ENCODE results near the gene MYCN.

Gene MYCN

DNA sequence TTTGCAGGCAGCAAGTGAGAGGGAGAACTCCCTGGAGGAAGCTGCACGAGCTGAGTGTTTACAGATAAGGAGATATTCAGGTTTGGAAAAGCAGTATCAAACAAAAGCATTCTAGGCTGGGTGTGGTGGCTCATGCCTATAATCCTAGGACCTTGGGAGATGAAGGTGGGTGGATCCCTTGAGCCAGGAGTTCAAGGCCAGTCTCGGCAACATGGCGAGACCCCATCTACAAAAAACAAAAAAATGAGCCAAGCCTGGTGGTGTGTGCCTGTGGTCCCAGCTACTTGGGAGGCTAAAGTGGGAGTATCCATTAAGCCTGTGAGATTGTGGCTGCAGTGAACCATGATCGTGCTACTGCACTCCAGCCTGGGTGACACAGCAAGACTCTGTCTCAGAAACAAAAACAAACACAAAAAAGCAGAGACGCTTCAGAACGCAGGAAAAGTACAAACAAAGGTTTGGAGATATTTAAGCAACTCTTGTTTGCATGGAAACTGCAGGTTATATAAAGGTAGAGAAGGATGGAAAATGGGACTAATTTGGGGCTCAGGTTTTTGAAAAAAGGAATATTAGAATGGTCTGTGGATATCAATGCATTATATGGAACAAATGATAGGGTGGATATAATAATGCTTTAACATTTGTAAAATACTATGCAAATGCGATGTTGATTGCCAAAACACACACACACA lies 31.6 kb downstream of the MYCN start:
- FAIRE-seq = no peak
- no peak for DNase-seq (ENCODE audit: insufficient read length, low spot score)
- TF ChIP-seq POLR2A (IDR thresholded peaks at IDR 0.05; ENCODE audit: low read depth, low read length) = no peak

DNA sequence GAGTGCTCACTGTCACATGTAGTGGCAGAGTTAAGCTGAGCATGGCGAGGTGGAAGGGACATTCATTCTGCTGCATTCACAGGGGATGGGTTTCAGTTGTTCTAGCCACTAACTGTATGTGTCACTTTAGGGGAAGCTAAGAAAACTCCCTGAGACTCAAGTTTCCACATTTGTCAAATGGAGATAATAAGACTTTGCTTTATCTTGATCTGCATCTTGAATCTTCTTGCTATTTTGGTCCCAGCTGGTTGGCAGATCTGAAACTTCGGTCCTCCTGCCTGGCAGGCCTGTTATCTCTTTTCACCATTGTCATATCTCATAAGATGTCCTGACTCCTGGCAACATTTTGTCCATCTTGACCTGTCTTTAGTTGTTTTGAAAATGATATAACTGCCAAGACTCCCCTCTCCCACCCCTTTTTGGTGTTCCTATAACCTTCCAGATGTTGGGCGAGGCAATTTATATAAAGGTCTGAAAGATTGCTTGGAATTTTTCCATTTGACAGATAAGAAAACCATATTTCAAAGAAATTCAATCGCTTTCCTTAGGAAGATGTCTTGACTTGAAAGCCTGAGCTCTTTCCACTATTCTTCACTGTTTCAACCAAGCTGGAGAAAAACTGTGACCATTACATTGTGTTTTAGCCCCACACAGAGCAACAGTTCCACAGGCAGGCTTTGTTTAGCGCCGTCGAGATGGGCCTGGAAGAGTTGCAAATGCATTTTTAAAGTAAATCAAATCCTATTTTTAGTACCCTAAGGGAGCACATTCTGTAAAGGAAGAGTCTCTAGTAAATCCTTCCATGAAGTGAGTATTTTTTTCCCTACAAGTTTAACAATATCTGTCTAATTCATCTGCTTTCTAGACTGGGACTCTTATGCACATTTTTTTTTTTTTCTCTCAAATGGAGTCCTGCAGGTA lies 33.4 kb downstream of the MYCN start:
- TF ChIP-seq POLR2A (IDR thresholded peaks at IDR 0.05; ENCODE audit: low read depth, low read length) = no peak
- no peak for FAIRE-seq
- DNase-seq (ENCODE audit: insufficient read length, low spot score) = no peak

DNA sequence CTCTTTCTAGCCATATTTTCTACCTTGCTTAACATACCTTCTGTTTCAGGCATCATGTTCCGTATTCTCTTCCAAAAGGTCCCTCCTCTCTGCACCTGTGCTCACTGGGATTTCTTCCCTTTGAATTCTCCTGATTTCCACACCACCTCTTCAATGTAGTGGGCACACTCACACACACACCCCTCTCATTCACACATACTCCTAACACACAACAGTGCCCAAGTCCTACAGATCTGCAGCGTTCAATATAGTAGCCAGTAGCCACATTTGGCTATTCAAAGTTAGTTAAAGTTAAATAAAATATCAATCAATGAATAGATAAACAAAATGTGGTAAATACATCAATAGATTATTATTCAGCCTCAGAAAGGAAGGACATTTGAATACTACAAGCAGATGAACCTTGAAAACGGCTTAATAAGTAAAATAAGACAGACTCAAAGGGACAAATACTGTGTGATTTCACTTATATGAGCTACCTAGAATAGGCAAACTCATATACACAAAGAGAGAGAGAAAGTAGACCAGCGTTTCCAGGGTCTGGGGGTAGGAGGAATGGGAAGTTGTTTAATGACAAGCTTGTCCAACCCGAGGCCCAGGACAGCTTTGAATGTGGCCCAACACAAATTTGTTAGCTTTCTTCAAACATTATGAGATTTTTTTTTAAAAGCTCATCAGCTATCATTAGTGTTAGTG lies 34.4 kb downstream of the MYCN start:
- no peak for DNase-seq (ENCODE audit: insufficient read length, low spot score)

DNA sequence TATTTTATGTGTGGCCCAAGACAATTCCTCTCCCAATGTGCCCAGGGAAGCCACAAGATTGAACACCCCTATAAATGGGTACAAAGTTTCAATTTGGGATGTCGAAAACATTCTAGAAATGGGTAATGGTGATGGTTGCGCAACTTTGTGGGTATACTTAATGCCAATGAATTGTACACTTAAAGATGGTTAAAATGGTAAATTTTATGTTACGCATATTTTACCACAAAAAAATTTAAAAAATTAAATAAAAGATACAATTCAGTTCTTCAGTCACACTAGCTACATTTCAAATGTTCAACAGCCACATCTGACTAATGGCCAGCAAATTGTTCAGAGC lies 34.9 kb downstream of the MYCN start:
- no peak for DNase-seq (ENCODE audit: insufficient read length, low spot score)
- TF ChIP-seq POLR2A (IDR thresholded peaks at IDR 0.05; ENCODE audit: low read depth, low read length) = no peak
- FAIRE-seq = no peak

More for the DNA sequence above, 34.4 kb downstream of the MYCN start:
- no peak for TF ChIP-seq POLR2A (IDR thresholded peaks at IDR 0.05; ENCODE audit: low read depth, low read length)
- FAIRE-seq = no peak

DNA sequence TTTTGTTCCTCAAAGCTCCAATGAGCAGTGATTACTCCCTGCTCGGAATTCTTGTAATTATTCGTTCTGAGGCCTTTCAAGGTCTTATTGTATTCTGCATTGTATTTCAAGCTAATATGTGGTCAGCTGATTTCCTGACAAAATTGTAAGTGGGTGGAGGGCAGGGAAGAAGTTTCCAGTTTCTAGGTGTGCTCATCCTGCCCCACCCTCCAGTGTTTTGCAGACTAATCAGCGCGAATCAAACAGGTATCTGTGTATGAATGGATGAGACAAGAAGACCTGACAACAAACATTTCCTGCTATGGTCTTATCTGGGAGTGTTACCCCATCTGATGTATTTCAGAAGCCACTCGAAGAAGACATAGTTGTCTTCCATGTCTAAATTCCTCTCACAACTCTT lies 35.3 kb downstream of the MYCN start:
- FAIRE-seq (no peak), DNase-seq (ENCODE audit: insufficient read length, low spot score) (no peak)
- no peak for TF ChIP-seq POLR2A (IDR thresholded peaks at IDR 0.05; ENCODE audit: low read depth, low read length)

DNA sequence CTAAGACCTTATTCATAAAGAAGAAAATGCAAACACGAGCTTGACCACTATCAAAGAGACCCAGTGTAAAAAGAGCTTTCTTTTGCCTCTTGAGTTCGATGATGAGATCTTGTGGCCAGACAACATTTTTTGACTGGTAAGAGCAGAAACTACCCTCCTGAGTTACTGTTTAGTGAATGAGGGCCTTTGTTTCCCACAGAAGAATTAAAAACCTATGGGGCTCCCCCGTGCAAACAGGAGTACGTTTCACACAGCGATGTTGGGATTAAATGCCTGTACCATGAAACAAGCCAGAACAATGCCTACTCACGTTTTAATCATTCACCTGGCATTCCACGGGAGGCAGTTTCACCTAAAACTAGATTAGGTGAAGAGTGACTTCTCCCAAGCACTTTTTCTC lies 36.0 kb downstream of the MYCN start:
- no peak for TF ChIP-seq POLR2A (IDR thresholded peaks at IDR 0.05; ENCODE audit: low read depth, low read length)
- FAIRE-seq = no peak
- DNase-seq (ENCODE audit: insufficient read length, low spot score) = no peak

DNA sequence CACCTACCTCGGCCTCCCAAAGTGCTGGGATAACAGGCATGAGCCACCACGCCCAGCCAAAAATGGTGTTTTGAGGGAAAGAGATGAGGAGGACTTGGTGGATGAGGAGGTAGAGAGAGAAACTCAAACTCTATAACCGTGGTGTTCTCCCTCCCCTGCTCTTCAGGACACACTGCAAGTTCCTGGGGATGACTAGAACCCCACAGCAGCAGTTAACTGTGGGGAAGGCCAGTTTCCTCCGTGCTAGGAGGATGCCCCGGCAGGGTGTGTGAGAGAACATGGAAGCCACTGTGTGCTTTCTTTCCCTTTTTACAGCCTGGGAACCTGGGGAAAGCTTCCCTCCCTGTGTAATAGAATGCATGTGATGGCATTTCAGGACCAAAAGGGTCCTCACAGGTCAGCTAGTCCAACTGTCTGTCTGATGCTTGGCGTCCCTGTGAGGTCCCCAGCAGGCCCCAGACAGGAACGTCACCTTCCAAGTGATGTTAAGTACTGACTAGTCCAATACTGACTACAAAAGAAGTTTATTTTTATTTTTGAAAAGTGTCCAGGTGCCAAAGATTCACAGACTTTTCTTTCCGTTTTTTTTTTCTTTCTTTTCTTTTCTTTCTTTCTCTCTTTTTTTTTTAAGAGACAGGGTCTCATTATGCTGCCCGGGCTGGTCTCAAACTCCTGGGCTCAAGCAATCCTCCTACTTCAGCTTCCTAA lies 38.9 kb downstream of the MYCN start:
- FAIRE-seq = no peak
- TF ChIP-seq POLR2A (IDR thresholded peaks at IDR 0.05; ENCODE audit: low read depth, low read length) = no peak
- DNase-seq (ENCODE audit: insufficient read length, low spot score) = no peak

DNA sequence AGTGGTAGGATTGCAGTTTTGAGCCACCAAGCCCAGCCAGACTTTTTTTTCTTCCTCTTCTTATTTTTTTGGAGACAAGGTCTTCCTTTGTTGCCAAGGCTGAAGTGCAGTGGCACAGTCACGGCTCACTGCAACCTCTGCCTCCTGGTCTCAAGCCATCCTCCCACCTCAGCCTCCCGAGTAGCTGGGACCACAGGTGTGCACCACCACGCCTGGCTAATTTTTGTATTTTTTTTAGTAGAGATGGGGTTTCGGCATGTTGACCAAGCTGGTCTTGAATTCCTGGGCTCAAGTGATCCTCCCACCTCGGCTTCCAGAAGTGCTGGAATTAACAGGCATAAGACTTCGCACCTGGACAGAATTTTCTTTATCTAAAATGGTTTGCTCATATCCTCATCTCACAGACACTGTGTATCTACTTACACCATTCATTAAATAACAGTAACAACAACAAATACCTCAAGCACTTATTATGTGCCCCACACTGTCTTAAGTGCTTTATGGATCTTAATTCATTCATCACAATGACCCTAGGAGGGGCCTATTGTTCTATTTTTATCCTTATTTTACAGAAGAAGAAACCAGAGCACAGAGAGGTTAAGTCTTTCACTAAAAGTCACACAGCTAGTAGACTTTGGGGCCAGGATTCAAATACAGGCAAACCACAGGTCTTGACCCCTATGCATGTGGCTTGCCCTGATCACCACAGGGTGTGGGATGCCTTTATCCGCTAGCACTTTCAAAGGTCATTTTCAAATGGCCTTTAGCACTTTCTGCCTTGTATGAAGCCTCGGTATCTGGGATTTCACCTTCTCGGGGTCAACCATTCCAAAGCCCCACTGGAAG lies 39.6 kb downstream of the MYCN start:
- TF ChIP-seq POLR2A (IDR thresholded peaks at IDR 0.05; ENCODE audit: low read depth, low read length) = no peak
- no peak for DNase-seq (ENCODE audit: insufficient read length, low spot score)
- FAIRE-seq = no peak

DNA sequence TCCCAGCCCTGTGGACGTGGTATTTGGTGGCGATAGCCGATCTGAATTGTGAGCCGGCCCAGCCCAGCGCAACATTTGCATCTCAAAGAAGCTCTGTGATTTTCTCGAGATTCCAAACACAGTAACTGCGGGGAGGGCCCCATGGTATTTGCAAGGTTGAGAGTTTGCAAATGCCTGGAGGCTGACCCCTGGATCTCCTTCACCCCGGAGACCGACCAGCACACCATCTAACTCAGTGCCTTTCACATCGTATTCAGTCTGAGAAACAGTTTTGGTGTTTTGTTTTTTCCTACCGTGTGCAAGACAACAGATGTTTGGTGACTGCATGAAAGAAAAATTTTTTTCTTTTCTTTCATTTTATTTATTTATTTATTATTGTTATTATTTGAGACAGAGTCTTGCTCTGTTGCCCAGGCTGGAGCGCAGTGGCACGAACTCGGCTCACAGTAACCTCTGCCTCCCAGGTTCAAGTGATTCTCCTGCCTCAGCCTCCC lies 40.3 kb downstream of the MYCN start:
- FAIRE-seq = no peak

DNA sequence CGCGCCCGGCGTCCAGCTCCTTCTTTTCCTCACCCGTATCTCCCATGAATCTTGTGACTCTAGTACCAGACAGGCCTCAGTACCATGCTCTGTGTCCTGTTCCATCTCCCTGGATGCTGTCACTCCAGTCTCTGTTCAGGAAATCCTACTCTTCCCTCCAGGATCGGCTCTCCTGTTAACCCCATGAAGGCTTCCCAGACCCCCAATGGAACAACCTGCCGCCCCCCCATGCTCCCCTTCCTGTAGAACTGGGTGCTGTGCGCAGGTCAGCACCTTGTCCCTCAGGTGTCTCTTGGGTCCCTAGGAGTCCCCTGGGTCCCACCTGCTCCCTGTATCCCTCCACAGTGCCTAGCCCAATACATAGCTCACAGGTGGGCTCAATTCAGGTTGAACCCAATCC lies 41.3 kb downstream of the MYCN start:
- no peak for DNase-seq (ENCODE audit: insufficient read length, low spot score)
- TF ChIP-seq POLR2A (IDR thresholded peaks at IDR 0.05; ENCODE audit: low read depth, low read length) = no peak
- no peak for FAIRE-seq

More for the DNA sequence above, 40.3 kb downstream of the MYCN start:
- DNase-seq (ENCODE audit: insufficient read length, low spot score) = no peak
- no peak for TF ChIP-seq POLR2A (IDR thresholded peaks at IDR 0.05; ENCODE audit: low read depth, low read length)

DNA sequence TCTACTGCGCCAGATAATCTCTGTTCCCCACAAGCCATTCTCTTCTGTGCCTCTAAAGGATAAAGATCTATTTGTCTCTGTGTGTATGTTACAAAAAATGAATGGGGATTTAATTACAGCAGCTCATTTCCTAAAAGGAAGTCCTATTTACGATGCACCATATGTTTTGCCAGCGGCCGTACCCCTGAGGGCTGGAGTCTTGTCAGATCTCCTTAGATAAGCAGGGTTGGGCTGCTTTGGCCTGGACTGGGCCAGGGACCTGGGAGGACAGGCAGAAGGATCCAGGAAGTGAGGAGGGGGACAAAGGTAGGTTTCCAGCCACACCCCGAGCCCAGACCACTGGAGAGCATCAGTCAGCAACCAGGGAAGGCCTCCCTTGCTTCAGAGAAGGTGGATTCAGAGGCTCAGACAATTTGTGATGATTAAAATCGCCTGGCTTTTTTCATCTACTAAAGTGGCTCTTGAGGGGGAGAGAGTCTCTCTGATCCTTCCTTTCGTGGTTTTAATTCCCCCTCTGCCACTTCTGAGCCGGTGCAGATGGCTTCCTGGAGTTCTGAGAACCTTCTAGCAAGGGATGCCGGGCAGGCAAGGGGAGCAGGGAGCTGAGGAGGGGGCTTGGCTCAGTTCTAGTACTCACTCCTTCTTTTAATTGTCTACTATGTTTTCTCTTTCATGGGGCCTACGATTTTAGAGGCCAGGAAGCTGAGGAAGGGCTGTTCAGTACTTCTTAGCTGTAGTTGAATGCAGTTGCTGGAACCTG lies 42.1 kb downstream of the MYCN start:
- DNase-seq (ENCODE audit: insufficient read length, low spot score) (no peak), FAIRE-seq (no peak)
- TF ChIP-seq POLR2A (IDR thresholded peaks at IDR 0.05; ENCODE audit: low read depth, low read length) = no peak

DNA sequence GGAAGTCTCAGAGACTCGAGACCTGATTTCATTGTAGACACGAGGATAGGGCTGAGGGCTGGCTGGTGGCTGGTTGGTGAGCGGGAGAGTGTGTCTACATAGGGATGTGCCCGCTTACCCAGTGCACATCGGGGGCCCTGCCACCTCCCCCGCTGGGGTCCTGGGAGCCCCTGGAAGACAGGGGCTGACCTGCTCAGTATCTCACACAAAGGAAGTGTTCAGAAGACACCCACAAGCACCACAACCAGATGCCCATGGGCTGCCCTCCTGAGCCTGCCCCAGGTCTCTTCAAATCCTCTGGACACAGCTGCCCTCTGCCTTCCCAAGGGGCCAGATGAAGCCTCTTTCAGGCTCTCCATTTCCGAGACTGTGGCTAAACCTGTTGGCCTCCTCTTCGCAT lies 43.1 kb downstream of the MYCN start:
- no peak for FAIRE-seq
- DNase-seq (ENCODE audit: insufficient read length, low spot score) = no peak
- no peak for TF ChIP-seq POLR2A (IDR thresholded peaks at IDR 0.05; ENCODE audit: low read depth, low read length)

All from H54 (cell line).